Astrocyte (in vitro differentiated cells and primary cell): ENCODE measurements around the gene CRYGN. TPM values are rescaled to one million over a fixed set of nuclear protein-coding genes. Genes with fewer than 3 reads are reported as not detected.

ENCODE experiments used
- DNase-seq: peaks from one replicate; pipeline ENCODE4 v3.0.0-alpha.2; 2010; ENCODE audit warnings: low read depth
- FAIRE-seq: peaks from 2 replicates; lab custom pipeline; 2011; peaks lifted over from hg19 to GRCh38; lab: Jason Lieb, UNC
- H2AFZ ChIP-seq: 2 replicates; pipeline ENCODE4 v1.6.0; 2012; ENCODE audit warnings: low read depth, low read length, inconsistent platforms
- H3K27ac ChIP-seq: 2 replicates; pipeline ENCODE4 v1.5.1; 2011; ENCODE audit warnings: low read depth, low read length, inconsistent platforms
- H3K27me3 ChIP-seq: 2 replicates; pipeline ENCODE4 v1.6.0; 2011; ENCODE audit warnings: low read length, inconsistent platforms; ENCODE audit not compliant: insufficient read depth
- H3K36me3 ChIP-seq: 2 replicates; pipeline ENCODE4 v1.5.1; 2011; ENCODE audit warnings: low read length, inconsistent platforms; ENCODE audit not compliant: insufficient read depth
- H3K4me1 ChIP-seq: 2 replicates; pipeline ENCODE4 v1.5.1; 2011; ENCODE audit warnings: low read length, inconsistent platforms; ENCODE audit not compliant: insufficient read depth
- H3K4me2 ChIP-seq: 2 replicates; pipeline ENCODE4 v1.6.0; 2012; ENCODE audit warnings: low read length, inconsistent platforms
- H3K4me3 ChIP-seq: 2 replicates; pipeline ENCODE4 v1.5.1; 2011; ENCODE audit warnings: low read depth, mild to moderate bottlenecking, low read length, inconsistent platforms; ENCODE audit not compliant: insufficient read depth
- H3K79me2 ChIP-seq: 2 replicates; pipeline ENCODE4 v1.6.0; 2012; ENCODE audit warnings: mild to moderate bottlenecking, low read length, inconsistent platforms; ENCODE audit not compliant: insufficient read depth
- H3K9ac ChIP-seq: 2 replicates; pipeline ENCODE4 v1.6.0; 2012; ENCODE audit warnings: mild to moderate bottlenecking, low read length, inconsistent platforms
- H3K9me3 ChIP-seq: 2 replicates; pipeline ENCODE4 v1.5.1; 2012; ENCODE audit warnings: low read depth, mild to moderate bottlenecking, low read length, inconsistent platforms; ENCODE audit not compliant: insufficient read depth
- H4K20me1 ChIP-seq: 2 replicates; pipeline ENCODE4 v1.6.0; 2012; ENCODE audit warnings: low read length, inconsistent platforms; ENCODE audit not compliant: insufficient read depth
- H3K27ac Mint-ChIP-seq: one replicate; pipeline ENCODE4 v1.8.0; 2021; ENCODE audit warnings: mild to moderate bottlenecking, mixed read lengths; ENCODE audit not compliant: unreplicated experiment
- H3K27me3 Mint-ChIP-seq: one replicate; pipeline ENCODE4 v1.8.0; 2021; ENCODE audit warnings: low read depth, mixed read lengths; ENCODE audit not compliant: unreplicated experiment
- H3K36me3 Mint-ChIP-seq: one replicate; pipeline ENCODE4 v1.8.0; 2021; ENCODE audit warnings: low read depth, mixed read lengths; ENCODE audit not compliant: unreplicated experiment
- H3K4me1 Mint-ChIP-seq: one replicate; pipeline ENCODE4 v1.8.0; 2021; ENCODE audit warnings: low read depth, mixed read lengths; ENCODE audit not compliant: unreplicated experiment
- H3K4me3 Mint-ChIP-seq: one replicate; pipeline ENCODE4 v1.8.0; 2021; ENCODE audit warnings: mild to moderate bottlenecking, moderate library complexity, mixed read lengths; ENCODE audit not compliant: unreplicated experiment
- H3K9me3 Mint-ChIP-seq: one replicate; pipeline ENCODE4 v1.8.0; 2021; ENCODE audit warnings: mild to moderate bottlenecking, mixed read lengths; ENCODE audit not compliant: unreplicated experiment
- EZH2 ChIP-seq: IDR thresholded peaks from 2 replicates; pipeline ENCODE4 v1.6.1; 2012; ENCODE audit warnings: mild to moderate bottlenecking, low read length, inconsistent platforms; ENCODE audit not compliant: insufficient read depth
- total RNA-seq: library from RNA; stranded (reverse); gene quantifications from 2 replicates; pipeline ENCODE4 v1.2.1, GENCODE V29; 2021
- TF ChIP-seq, protein P1 (sequence below): IDR thresholded peaks from 2 replicates; pipeline ENCODE4 v1.5.1; 2011; ENCODE audit warnings: low read depth, mild to moderate bottlenecking, inconsistent platforms, low read length, moderate library complexity; ENCODE audit not compliant: insufficient read depth

CRYGN gene
- total RNA-seq, 1 donor from 2014 or later = not detected

DNA sequence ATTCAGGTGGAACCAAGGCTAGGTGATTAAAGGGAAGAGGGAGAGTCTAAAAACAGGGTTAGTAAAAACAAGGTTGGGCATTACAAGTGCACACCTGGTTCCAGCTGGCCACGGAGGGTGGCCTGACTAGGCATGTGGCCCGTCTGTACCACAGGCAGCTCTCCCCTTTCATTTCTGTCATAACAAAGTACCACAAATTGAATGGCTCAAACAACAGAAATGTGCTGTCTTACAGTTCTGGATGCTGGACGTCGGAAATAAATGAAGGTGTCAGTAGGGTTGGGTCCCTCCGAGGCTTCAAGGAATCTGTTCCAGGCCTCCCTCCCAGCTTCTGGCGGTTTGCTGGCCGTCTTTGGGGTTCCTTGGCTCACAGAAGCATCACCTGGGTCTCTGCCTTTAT is 16.7 kb downstream of the CRYGN start:
- Histone ChIP-seq H3K27ac (no peak overlapping the region), H3K4me1 (peaks cover 23% of the 10 kb centered on the region), H2AFZ (no peak overlapping the region), H4K20me1 (no peaks in the 10 kb centered on the region), H3K79me2 (no peaks in the 10 kb centered on the region), H3K9ac (no peak overlapping the region), H3K4me3 (no peak overlapping the region), H3K27me3 (peaks cover 4% of the 10 kb centered on the region), H3K4me2 (no peak overlapping the region), H3K36me3 (no peaks in the 10 kb centered on the region), H3K9me3 (peaks cover 18% of the 10 kb centered on the region)
- no peak for TF ChIP-seq EZH2
- TF ChIP-seq, protein P1, sequence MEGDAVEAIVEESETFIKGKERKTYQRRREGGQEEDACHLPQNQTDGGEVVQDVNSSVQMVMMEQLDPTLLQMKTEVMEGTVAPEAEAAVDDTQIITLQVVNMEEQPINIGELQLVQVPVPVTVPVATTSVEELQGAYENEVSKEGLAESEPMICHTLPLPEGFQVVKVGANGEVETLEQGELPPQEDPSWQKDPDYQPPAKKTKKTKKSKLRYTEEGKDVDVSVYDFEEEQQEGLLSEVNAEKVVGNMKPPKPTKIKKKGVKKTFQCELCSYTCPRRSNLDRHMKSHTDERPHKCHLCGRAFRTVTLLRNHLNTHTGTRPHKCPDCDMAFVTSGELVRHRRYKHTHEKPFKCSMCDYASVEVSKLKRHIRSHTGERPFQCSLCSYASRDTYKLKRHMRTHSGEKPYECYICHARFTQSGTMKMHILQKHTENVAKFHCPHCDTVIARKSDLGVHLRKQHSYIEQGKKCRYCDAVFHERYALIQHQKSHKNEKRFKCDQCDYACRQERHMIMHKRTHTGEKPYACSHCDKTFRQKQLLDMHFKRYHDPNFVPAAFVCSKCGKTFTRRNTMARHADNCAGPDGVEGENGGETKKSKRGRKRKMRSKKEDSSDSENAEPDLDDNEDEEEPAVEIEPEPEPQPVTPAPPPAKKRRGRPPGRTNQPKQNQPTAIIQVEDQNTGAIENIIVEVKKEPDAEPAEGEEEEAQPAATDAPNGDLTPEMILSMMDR = no peak
- FAIRE-seq (no peak), DNase-seq (no peak)
- Mint-ChIP-seq H3K4me3 (no peak overlapping the region), H3K9me3 (peaks cover 18% of the 10 kb centered on the region), H3K36me3 (peaks cover 1% of the 10 kb centered on the region), H3K27me3 (peaks cover 19% of the 10 kb centered on the region), H3K27ac (no peak overlapping the region), H3K4me1 (peaks cover 13% of the 10 kb centered on the region)

DNA sequence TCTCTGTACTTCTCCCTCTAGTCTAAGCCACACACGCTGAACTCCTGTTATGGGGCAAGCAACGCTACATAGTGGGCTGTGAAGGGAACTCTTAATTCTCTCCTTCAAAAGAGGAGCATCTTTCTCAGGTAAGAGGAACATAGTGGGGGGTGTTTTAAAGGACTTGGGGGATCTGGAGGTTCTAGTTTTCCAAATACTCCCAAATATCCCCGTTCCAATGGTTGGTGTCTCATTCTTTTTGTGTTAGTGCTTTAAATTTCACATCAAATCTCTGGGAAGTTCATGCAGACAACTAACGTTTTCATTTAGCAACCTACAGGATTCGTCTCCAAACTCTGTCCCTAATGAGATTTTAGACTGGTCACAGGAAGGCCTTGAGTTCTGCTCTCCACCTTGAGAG is 17.7 kb downstream of the CRYGN start:
- H3K4me1 Mint-ChIP-seq = peaks cover 7% of the 10 kb centered on the region
- DNase-seq (no peak), FAIRE-seq (no peak)
- Histone ChIP-seq H3K4me1 (peaks cover 16% of the 10 kb centered on the region), H3K36me3 (no peaks in the 10 kb centered on the region), H3K27me3 (peaks cover 4% of the 10 kb centered on the region), H2AFZ (no peak overlapping the region), H3K4me2 (no peak overlapping the region), H4K20me1 (no peaks in the 10 kb centered on the region), H3K27ac (no peak overlapping the region), H3K9me3 (peaks cover 21% of the 10 kb centered on the region), H3K9ac (no peak overlapping the region), H3K4me3 (no peak overlapping the region), H3K79me2 (no peaks in the 10 kb centered on the region)
- no peaks in the 10 kb centered on the region for H3K36me3 Mint-ChIP-seq
- H3K9me3 Mint-ChIP-seq = peaks cover 21% of the 10 kb centered on the region
- H3K4me3 Mint-ChIP-seq = no peak overlapping the region
- peak overlapping the region; percentile 14 for H3K27ac Mint-ChIP-seq
- TF ChIP-seq EZH2 = no peak
- TF ChIP-seq, protein P1 = no peak
- peaks cover 18% of the 10 kb centered on the region for H3K27me3 Mint-ChIP-seq

DNA sequence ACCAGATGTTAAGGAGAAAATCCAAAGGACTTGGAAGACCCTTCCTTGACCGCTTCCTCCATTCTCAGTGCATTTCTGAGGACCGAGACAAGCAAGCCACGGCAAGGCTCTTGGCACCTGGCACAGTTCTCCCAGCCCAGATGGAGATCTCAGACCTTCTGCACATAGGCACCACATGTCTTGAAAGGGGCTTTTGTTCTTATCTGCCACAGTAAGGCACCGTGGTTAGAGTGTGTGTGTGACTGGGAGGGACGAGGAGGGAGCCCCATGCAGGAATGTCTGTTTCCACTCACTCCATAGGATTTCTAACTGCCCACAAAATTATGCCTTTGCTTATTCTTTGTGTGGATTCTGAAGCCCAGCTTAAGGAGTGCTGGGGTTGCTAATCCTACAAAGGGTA is 19.8 kb downstream of the CRYGN start:
- Mint-ChIP-seq H3K36me3 (no peaks in the 10 kb centered on the region), H3K4me1 (no peaks in the 10 kb centered on the region), H3K9me3 (peaks cover 28% of the 10 kb centered on the region), H3K27me3 (peaks cover 31% of the 10 kb centered on the region), H3K4me3 (no peak overlapping the region), H3K27ac (no peak overlapping the region)
- H3K4me2 ChIP-seq = no peak overlapping the region
- DNase-seq (peak; percentile 27), FAIRE-seq (no peak)
- TF ChIP-seq EZH2 = no peak
- TF ChIP-seq, protein P1 = no peak
- H3K36me3 ChIP-seq = no peaks in the 10 kb centered on the region
- H3K9me3 ChIP-seq = peaks cover 21% of the 10 kb centered on the region
- peaks cover 21% of the 10 kb centered on the region for H3K27me3 ChIP-seq
- no peaks in the 10 kb centered on the region for H3K79me2 ChIP-seq
- no peaks in the 10 kb centered on the region for H3K4me1 ChIP-seq
- no peak overlapping the region for H3K27ac ChIP-seq
- H2AFZ ChIP-seq = no peak overlapping the region
- H4K20me1 ChIP-seq = no peaks in the 10 kb centered on the region
- H3K4me3 ChIP-seq = no peak overlapping the region
- no peak overlapping the region for H3K9ac ChIP-seq
